ENCODE data around the gene PRF1. TPM values are rescaled to one million over a fixed set of nuclear protein-coding genes. Genes with fewer than 3 reads are reported as not detected.

Gene PRF1
- total RNA-seq, 1 experiment from 2014 or later, result not detected

- in situ Hi-C loops (cut with HindIII; ENCODE audit: low pct_unique_long_range_greater_than_20kb, low sequenced_read_pairs), result no loop called here
- no peak for DNase-seq (ENCODE audit: low read depth, low spot score)
Observed at GRCh38 chr10:70598857-70599295, 3.7 kb downstream of the PRF1 start.

GRCh38 chr10:70597856-70598815 is 4.4 kb downstream of the PRF1 start:
- DNase-seq (ENCODE audit: low read depth, low spot score), result no peak
- in situ Hi-C loops (cut with HindIII; ENCODE audit: low pct_unique_long_range_greater_than_20kb, low sequenced_read_pairs), result no loop called here

- no peak for DNase-seq (ENCODE audit: low read depth, low spot score)
- in situ Hi-C loops (cut with HindIII; ENCODE audit: low pct_unique_long_range_greater_than_20kb, low sequenced_read_pairs), result no loop called here
Observed at GRCh38 chr10:70596860-70597809, 5.4 kb downstream of the PRF1 start.

- in situ Hi-C loops (cut with HindIII; ENCODE audit: low pct_unique_long_range_greater_than_20kb, low sequenced_read_pairs), result no loop called here
- DNase-seq (ENCODE audit: low read depth, low spot score), result peak; percentile 56
Observed at GRCh38 chr10:70596110-70596798, 6.3 kb downstream of the PRF1 start.

GRCh38 chr10:70595566-70596016 is 7.0 kb downstream of the PRF1 start:
- DNase-seq (ENCODE audit: low read depth, low spot score), result no peak
- in situ Hi-C loops (cut with HindIII; ENCODE audit: low pct_unique_long_range_greater_than_20kb, low sequenced_read_pairs), result no loop called here

- no peak for DNase-seq (ENCODE audit: low read depth, low spot score)
- in situ Hi-C loops (cut with HindIII; ENCODE audit: low pct_unique_long_range_greater_than_20kb, low sequenced_read_pairs), result no loop called here
Observed at GRCh38 chr10:70594161-70594560, 8.4 kb downstream of the PRF1 start.

- in situ Hi-C loops (cut with HindIII; ENCODE audit: low pct_unique_long_range_greater_than_20kb, low sequenced_read_pairs), result no loop called here
- no peak for DNase-seq (ENCODE audit: low read depth, low spot score)
Observed at GRCh38 chr10:70593513-70593890, 9.0 kb downstream of the PRF1 start.

GRCh38 chr10:70592746-70593512 is 9.6 kb downstream of the PRF1 start:
- in situ Hi-C loops (cut with HindIII; ENCODE audit: low pct_unique_long_range_greater_than_20kb, low sequenced_read_pairs), result no loop called here
- DNase-seq (ENCODE audit: low read depth, low spot score), result no peak

- DNase-seq (ENCODE audit: low read depth, low spot score), result no peak
- in situ Hi-C loops (cut with HindIII; ENCODE audit: low pct_unique_long_range_greater_than_20kb, low sequenced_read_pairs), result no loop called here
Observed at GRCh38 chr10:70592186-70592735, 10.3 kb downstream of the PRF1 start.

GRCh38 chr10:70590655-70591416 is 11.7 kb downstream of the PRF1 start:
- in situ Hi-C loops (cut with HindIII; ENCODE audit: low pct_unique_long_range_greater_than_20kb, low sequenced_read_pairs), result no loop called here

GRCh38 chr10:70589762-70590654 is 12.5 kb downstream of the PRF1 start:
- in situ Hi-C loops (cut with HindIII; ENCODE audit: low pct_unique_long_range_greater_than_20kb, low sequenced_read_pairs), result no loop called here
- DNase-seq (ENCODE audit: low read depth, low spot score), result no peak

More at GRCh38 chr10:70590655-70591416, 11.7 kb downstream of the PRF1 start:
- DNase-seq (ENCODE audit: low read depth, low spot score), result no peak

- in situ Hi-C loops (cut with HindIII; ENCODE audit: low pct_unique_long_range_greater_than_20kb, low sequenced_read_pairs), result no loop called here
Observed at GRCh38 chr10:70588859-70589570, 13.5 kb downstream of the PRF1 start.

GRCh38 chr10:70588255-70588654 is 14.3 kb downstream of the PRF1 start:
- in situ Hi-C loops (cut with HindIII; ENCODE audit: low pct_unique_long_range_greater_than_20kb, low sequenced_read_pairs), result no loop called here

More at GRCh38 chr10:70588859-70589570, 13.5 kb downstream of the PRF1 start:
- DNase-seq (ENCODE audit: low read depth, low spot score), result no peak

GRCh38 chr10:70587045-70587658 is 15.4 kb downstream of the PRF1 start:
- peak; percentile 65 for DNase-seq (ENCODE audit: low read depth, low spot score)
- in situ Hi-C loops (cut with HindIII; ENCODE audit: low pct_unique_long_range_greater_than_20kb, low sequenced_read_pairs), result no loop called here

More at GRCh38 chr10:70588255-70588654, 14.3 kb downstream of the PRF1 start:
- DNase-seq (ENCODE audit: low read depth, low spot score), result no peak

Data from SK-MEL-5 (cell line).